ENCODE measurements around the gene AUTS2. TPM values are rescaled to one million over a fixed set of nuclear protein-coding genes. Genes with fewer than 3 reads are reported as not detected.
A peak's percentile ranks its signal among the peaks of the same experiment; 100 is the strongest.

AUTS2 gene
- polyA plus RNA-seq, 1 donor (not counting 4 experiments of a cell fraction or from before 2014, with no cell fraction given), result 4.7 TPM

DNA sequence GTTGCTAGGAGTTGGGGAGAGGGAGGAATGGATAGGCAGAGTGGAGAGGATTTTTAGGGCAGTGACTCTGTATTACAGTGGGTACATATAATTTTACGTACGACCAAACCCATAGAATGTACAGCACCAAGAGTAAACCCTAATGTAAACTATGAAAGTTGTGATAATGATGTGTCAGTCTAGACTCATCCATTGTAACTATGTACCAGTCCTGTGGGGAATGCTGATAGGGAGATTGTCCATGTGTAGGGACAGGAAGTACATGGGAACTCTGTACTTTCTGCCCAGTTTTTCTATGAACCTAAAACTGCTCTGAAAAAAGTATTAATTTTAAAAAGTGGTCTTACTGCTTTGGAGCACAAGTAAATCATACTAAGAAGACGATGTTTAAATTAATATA, 441.8 kb downstream of the AUTS2 start:
- no peak for FAIRE-seq

DNA sequence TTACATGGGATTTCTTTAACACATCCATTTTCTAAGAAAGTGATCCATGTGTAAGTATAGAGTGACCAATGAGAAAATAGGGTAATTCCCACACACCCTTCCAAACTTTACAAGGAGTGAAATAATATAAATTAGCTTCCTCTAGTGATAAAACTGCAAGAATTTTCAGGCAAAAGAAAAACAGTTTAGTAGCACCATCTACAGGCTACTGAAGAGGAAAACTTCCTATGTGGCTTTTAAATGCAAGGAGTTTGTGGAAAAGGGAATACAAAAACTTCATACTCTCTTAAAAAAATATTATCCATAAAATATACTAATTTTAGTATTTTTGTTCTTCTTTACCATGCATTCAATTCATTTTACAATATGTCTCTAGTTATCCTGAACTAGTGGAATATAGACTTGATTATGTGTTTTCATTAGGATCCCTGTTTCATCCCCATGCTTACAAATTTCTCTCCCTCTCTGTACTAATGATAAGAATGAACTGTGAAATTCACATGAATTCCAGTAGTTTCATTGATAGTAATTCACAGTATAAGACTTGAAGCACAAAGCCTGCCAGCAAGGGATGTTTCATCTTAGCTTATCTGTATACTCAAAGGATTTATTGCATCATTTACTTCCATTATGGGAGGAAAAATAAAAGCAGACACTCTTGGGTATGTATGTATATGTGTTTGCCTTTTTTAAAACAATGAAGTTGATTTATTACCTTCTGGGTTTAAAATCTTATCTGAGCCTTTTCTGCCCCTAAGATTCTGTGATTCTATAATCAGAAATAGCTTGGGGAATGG, 442.9 kb downstream of the AUTS2 start:
- dilution Hi-C loops (cut with MboI; ENCODE audit: extremely low pct_ligation_motif_present, low sequenced_read_pairs), result no loop called here
- Histone ChIP-seq H3K9me3 (ENCODE audit: control insufficient read depth, low read depth, low read length) (no peaks in the 10 kb centered on the region), H3K36me3 (ENCODE audit: control insufficient read depth in 2 of 2, extremely low read depth in 1 of 2, insufficient read depth in 2 of 2, low read length in 2 of 2) (no peaks in the 10 kb centered on the region), H3K4me2 (ENCODE audit: control insufficient read depth, extremely low read depth, insufficient read depth, low read depth, low read length) (no peak overlapping the region), H3K9ac (ENCODE audit: control insufficient read depth, extremely low read depth, insufficient read depth, low read length) (no peak overlapping the region), H4K20me1 (ENCODE audit: control insufficient read depth, extremely low read depth, insufficient read depth, low read length) (no peaks in the 10 kb centered on the region), H2AFZ (ENCODE audit: control insufficient read depth, low read length) (no peak overlapping the region), H3K27ac (ENCODE audit: control insufficient read depth, insufficient read depth, low read length) (no peak overlapping the region), H3K9me1 (ENCODE audit: control insufficient read depth, extremely low read depth, insufficient read depth, low read length) (no peaks in the 10 kb centered on the region), H3K4me1 (ENCODE audit: control insufficient read depth, extremely low read depth, insufficient read depth, low read length) (no peaks in the 10 kb centered on the region), H3K79me2 (ENCODE audit: control insufficient read depth, insufficient read depth, low read length) (no peaks in the 10 kb centered on the region), H3K4me3 (ENCODE audit: control insufficient read depth in 2 of 3, extremely low read depth in 1 of 3, insufficient read depth in 2 of 3, low read depth in 1 of 3, low read length in 3 of 3) (no peak overlapping the region), H3K27me3 (ENCODE audit: control insufficient read depth, extremely low read depth, insufficient read depth, low read length) (no peaks in the 10 kb centered on the region)
- no peak for DNase-seq (ENCODE audit: low read depth, low spot score)
- FAIRE-seq, result no peak
- TF ChIP-seq EZH2 (IDR thresholded peaks at IDR 0.05; ENCODE audit: low read length), result no peak
- TF ChIP-seq, protein P1, sequence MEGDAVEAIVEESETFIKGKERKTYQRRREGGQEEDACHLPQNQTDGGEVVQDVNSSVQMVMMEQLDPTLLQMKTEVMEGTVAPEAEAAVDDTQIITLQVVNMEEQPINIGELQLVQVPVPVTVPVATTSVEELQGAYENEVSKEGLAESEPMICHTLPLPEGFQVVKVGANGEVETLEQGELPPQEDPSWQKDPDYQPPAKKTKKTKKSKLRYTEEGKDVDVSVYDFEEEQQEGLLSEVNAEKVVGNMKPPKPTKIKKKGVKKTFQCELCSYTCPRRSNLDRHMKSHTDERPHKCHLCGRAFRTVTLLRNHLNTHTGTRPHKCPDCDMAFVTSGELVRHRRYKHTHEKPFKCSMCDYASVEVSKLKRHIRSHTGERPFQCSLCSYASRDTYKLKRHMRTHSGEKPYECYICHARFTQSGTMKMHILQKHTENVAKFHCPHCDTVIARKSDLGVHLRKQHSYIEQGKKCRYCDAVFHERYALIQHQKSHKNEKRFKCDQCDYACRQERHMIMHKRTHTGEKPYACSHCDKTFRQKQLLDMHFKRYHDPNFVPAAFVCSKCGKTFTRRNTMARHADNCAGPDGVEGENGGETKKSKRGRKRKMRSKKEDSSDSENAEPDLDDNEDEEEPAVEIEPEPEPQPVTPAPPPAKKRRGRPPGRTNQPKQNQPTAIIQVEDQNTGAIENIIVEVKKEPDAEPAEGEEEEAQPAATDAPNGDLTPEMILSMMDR (optimal IDR thresholded peaks at IDR 0.05 in 1 of 3, IDR thresholded peaks at IDR 0.05 in 1 of 3, conservative IDR thresholded peaks at IDR 0.05 in 1 of 3; ENCODE audit: extremely low read depth in 1 of 3, insufficient read depth in 2 of 3, low read length in 3 of 3), result peak in 2 of 3 experiments; percentile 13 to 24

More for the DNA sequence above, 441.8 kb downstream of the AUTS2 start:
- TF ChIP-seq, protein P1 (optimal IDR thresholded peaks at IDR 0.05 in 1 of 3, IDR thresholded peaks at IDR 0.05 in 1 of 3, conservative IDR thresholded peaks at IDR 0.05 in 1 of 3; ENCODE audit: extremely low read depth in 1 of 3, insufficient read depth in 2 of 3, low read length in 3 of 3), result no peak
- TF ChIP-seq EZH2 (IDR thresholded peaks at IDR 0.05; ENCODE audit: low read length), result no peak
- no peak for DNase-seq (ENCODE audit: low read depth, low spot score)
- Histone ChIP-seq H3K9me1 (ENCODE audit: control insufficient read depth, extremely low read depth, insufficient read depth, low read length) (no peaks in the 10 kb centered on the region), H3K27me3 (ENCODE audit: control insufficient read depth, extremely low read depth, insufficient read depth, low read length) (no peaks in the 10 kb centered on the region), H3K9me3 (ENCODE audit: control insufficient read depth, low read depth, low read length) (no peaks in the 10 kb centered on the region), H3K4me2 (ENCODE audit: control insufficient read depth, extremely low read depth, insufficient read depth, low read depth, low read length) (no peak overlapping the region), H2AFZ (ENCODE audit: control insufficient read depth, low read length) (no peak overlapping the region), H3K4me1 (ENCODE audit: control insufficient read depth, extremely low read depth, insufficient read depth, low read length) (no peaks in the 10 kb centered on the region), H3K36me3 (ENCODE audit: control insufficient read depth in 2 of 2, extremely low read depth in 1 of 2, insufficient read depth in 2 of 2, low read length in 2 of 2) (no peaks in the 10 kb centered on the region), H4K20me1 (ENCODE audit: control insufficient read depth, extremely low read depth, insufficient read depth, low read length) (no peaks in the 10 kb centered on the region), H3K9ac (ENCODE audit: control insufficient read depth, extremely low read depth, insufficient read depth, low read length) (no peak overlapping the region), H3K4me3 (ENCODE audit: control insufficient read depth in 2 of 3, extremely low read depth in 1 of 3, insufficient read depth in 2 of 3, low read depth in 1 of 3, low read length in 3 of 3) (no peak overlapping the region), H3K27ac (ENCODE audit: control insufficient read depth, insufficient read depth, low read length) (no peak overlapping the region), H3K79me2 (ENCODE audit: control insufficient read depth, insufficient read depth, low read length) (no peaks in the 10 kb centered on the region)
- dilution Hi-C loops (cut with MboI; ENCODE audit: extremely low pct_ligation_motif_present, low sequenced_read_pairs), result no loop called here
